ENCODE measurements around the gene SLC23A3. TPM values are rescaled to one million over a fixed set of nuclear protein-coding genes. Genes with fewer than 3 reads are reported as not detected.

The SLC23A3 gene
- total and polyA plus RNA-seq, 9 of the 15 experiments (the other 6 are each of a cell fraction or from before 2014, with no cell fraction given): 0.06 to 0.64 (median 0.16) TPM

- in situ Hi-C loops (cut with MboI): no loop called here
- DNase-seq (ENCODE audit: extremely low read depth in 1 of 4, low spot score in 3 of 4) (no peak), ATAC-seq (no peak), FAIRE-seq (no peak)
- Histone ChIP-seq H3K27me3 (ENCODE audit: control insufficient read depth in 2 of 2, insufficient read depth in 2 of 2, low read length in 2 of 2) (no peaks in the 10 kb centered on the region), H2AFZ (ENCODE audit: low read depth, low read length) (no peak overlapping the region), H3K9ac (ENCODE audit: insufficient read depth in 1 of 2, low read depth in 2 of 2, low read length in 2 of 2) (no peak overlapping the region), H3K4me2 (ENCODE audit: insufficient read depth, low read length) (no peak overlapping the region), H3K4me1 (replicated peaks in 1 of 2; ENCODE audit: control insufficient read depth in 2 of 2, insufficient read depth in 2 of 2, low read length in 2 of 2) (peaks cover 21 to 35% of the 10 kb centered on the region in 2 experiments), H3K36me3 (ENCODE audit: control insufficient read depth, insufficient read depth, low read length) (no peaks in the 10 kb centered on the region), H3K4me3 (no peak overlapping the region), H3K79me2 (ENCODE audit: control insufficient read depth, insufficient read depth, low read length) (no peaks in the 10 kb centered on the region), H3K9me3 (replicated peaks; ENCODE audit: control insufficient read depth, insufficient read depth, low read depth, low read length) (no peaks in the 10 kb centered on the region), H3K27ac (ENCODE audit: extremely low read depth, low read depth, low read length) (no peak overlapping the region), H3K9me1 (ENCODE audit: control insufficient read depth, insufficient read depth, low read length) (peaks cover 3% of the 10 kb centered on the region), H4K20me1 (replicated peaks; ENCODE audit: control insufficient read depth, insufficient read depth, low read length) (no peaks in the 10 kb centered on the region)
- intact Hi-C loops (cut with micrococcal nuclease): no loop called here
- no TSS peak for BruUV-seq (replicated peaks)
- WGBS (ENCODE audit: insufficient coverage, low coverage, missing lambda C conversion rate): 44% methylated on average over 2 of the region's 2 CpGs
- ChIA-PET POLR2A (interaction anchor here (1.0 kb wide), 1 partner anchor 9 kb away, joined by 5 read pairs; no protein-coding TSS in a partner anchor), CTCF (ENCODE audit: low intra/inter-chr PET ratio) (no interaction called here)
- TF ChIP-seq PCBP2 (IDR thresholded peaks at IDR 0.05; ENCODE audit: low read depth, low read length, poor library complexity, severe bottlenecking) (no peak), NR2C2 (CRISPR knock-in tag; IDR thresholded peaks at IDR 0.05) (no peak), NR2C2 (tag; IDR thresholded peaks at IDR 0.05) (no peak), TARDBP (IDR thresholded peaks at IDR 0.05) (no peak), HDGF (IDR thresholded peaks at IDR 0.05) (no peak), MAFG (tag; conservative IDR thresholded peaks at IDR 0.05) (no peak), HMG20B (CRISPR knock-in tag; IDR thresholded peaks at IDR 0.05) (no peak), NR4A1 (CRISPR knock-in tag; IDR thresholded peaks at IDR 0.05) (no peak), NR4A1 (tag; IDR thresholded peaks at IDR 0.05) (no peak), TRIM28 (IDR thresholded peaks at IDR 0.05) (no peak), CTCFL (IDR thresholded peaks at IDR 0.05; ENCODE audit: borderline replicate concordance, insufficient read depth, low read depth, low read length, poor library complexity, severe bottlenecking) (no peak), TRIM24 (IDR thresholded peaks at IDR 0.05) (no peak), HCFC1 (IDR thresholded peaks at IDR 0.05; ENCODE audit: low read depth, low read length) (no peak)
Observed at GRCh38 chr2:219127037-219127635, 42.7 kb downstream of the SLC23A3 start.
